NCI-H2196 treated with DMSO at 0.1 percent for 48 hours (cell line): Measurements from ENCODE around the gene ADGRA3.

ENCODE experiments used
- DNase-seq: peaks from one replicate; lab custom pipeline; 2025; ENCODE audit not compliant: unreplicated experiment; lab: John Stamatoyannopoulos, UW

The ADGRA3 gene

DNA sequence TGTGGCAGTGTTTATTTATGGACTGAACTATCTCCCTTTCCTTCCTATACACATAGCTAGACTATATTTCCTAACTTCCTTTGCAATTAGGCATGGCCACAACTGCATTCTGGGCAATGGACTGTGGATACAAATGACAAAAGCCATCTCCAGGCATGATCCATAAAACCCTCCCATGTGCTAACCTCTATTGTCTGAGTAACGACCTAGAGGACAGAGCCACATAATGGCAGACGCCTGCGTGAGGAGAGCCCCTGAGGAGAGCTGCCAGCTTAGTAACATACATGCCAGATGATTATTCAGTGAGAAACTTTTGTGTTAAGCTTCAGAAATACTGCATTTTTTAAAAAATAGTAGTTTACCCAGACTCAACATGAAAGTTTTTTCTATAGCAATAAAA is 142.9 kb downstream of the ADGRA3 start:
- no peak for DNase-seq

GRCh38 chr4:22369901-22370562 is 145.8 kb downstream of the ADGRA3 start:
- DNase-seq = no peak

DNA sequence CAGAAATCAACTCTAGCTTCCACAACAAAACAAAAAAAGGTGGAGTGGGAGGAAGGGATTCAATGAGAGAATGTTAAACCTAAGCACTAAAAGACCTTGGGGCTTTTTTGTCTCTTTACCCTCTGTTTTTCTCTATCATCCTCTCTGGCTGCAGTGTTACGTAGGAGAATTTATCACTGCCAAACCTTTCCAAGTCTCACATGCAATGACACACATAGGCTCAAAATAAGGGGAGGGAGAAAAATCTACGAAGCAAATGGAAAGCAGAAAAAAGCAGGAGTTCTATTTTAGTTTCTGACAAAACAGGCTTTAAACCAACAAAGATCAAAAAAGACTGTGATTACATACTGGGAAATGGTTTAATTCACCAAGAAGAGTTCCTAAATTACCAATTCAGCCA is 152.1 kb downstream of the ADGRA3 start:
- DNase-seq = no peak

- no peak for DNase-seq
Measured at GRCh38 chr4:22363036-22363435, 152.8 kb downstream of the ADGRA3 start.

- DNase-seq = no peak
Measured at GRCh38 chr4:22356987-22357596, 158.8 kb downstream of the ADGRA3 start.

DNA sequence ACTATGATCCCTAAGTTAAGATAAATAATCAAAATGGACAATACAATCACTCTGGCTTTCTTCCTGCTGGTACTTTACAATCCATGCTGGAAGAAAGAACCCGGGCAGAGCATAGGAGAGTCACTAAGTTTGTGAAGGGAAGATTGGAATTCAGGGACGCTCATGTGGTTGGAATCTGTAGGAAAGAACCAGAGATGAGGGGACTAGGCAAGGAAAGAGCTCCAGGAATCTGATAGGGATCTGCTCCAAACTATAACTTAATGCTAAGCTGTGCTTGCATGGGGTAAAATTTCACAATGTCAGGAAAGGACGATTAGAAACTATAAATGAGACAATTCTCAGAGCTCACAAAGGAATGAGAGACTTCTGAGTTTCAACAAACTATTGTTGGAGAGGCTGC is 167.5 kb downstream of the ADGRA3 start:
- no peak for DNase-seq

- no peak for DNase-seq
Measured at GRCh38 chr4:22345678-22346077, 170.2 kb downstream of the ADGRA3 start.

GRCh38 chr4:22345055-22345454 is 170.8 kb downstream of the ADGRA3 start:
- DNase-seq = no peak

- no peak for DNase-seq
Measured at GRCh38 chr4:22343606-22344005, 172.3 kb downstream of the ADGRA3 start.

GRCh38 chr4:22339491-22339890 is 176.4 kb downstream of the ADGRA3 start:
- no peak for DNase-seq

DNA sequence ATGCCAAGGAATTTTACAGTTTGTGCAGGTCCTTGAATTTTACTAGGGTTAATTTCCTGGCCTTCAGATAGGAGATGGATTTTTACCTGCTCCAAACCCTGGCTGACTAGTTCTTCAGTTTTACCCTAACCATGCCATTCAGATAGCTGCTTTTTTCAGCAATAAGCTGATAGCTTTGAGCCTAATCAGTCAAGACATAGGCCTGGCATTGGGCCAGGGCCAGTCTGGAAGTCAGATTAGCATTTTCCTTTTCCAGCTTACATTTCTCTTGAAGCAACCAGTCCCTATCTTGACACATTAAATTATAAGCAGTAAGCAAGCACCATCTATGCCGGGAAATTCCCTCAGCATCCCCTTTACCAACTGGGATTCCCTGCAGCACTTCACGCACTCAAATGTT is 177.1 kb downstream of the ADGRA3 start:
- DNase-seq = no peak
